ENCODE data around the gene EIF2A. TPM values are rescaled to one million over a fixed set of nuclear protein-coding genes. Genes with fewer than 3 reads are reported as not detected.

EIF2A gene
- total RNA-seq, 1 donor from 2014 or later = 80.9 TPM

- no peak overlapping the region for H3K4me3 ChIP-seq (ENCODE audit: low read depth, low read length)
- TF ChIP-seq, protein P1, sequence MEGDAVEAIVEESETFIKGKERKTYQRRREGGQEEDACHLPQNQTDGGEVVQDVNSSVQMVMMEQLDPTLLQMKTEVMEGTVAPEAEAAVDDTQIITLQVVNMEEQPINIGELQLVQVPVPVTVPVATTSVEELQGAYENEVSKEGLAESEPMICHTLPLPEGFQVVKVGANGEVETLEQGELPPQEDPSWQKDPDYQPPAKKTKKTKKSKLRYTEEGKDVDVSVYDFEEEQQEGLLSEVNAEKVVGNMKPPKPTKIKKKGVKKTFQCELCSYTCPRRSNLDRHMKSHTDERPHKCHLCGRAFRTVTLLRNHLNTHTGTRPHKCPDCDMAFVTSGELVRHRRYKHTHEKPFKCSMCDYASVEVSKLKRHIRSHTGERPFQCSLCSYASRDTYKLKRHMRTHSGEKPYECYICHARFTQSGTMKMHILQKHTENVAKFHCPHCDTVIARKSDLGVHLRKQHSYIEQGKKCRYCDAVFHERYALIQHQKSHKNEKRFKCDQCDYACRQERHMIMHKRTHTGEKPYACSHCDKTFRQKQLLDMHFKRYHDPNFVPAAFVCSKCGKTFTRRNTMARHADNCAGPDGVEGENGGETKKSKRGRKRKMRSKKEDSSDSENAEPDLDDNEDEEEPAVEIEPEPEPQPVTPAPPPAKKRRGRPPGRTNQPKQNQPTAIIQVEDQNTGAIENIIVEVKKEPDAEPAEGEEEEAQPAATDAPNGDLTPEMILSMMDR (conservative IDR thresholded peaks at IDR 0.05; ENCODE audit: low read depth, low read length) = no peak
- DNase-seq (ENCODE audit: low read depth) = no peak
Observed at GRCh38 chr3:150607267-150608065, 60.9 kb downstream of the EIF2A start.

DNA sequence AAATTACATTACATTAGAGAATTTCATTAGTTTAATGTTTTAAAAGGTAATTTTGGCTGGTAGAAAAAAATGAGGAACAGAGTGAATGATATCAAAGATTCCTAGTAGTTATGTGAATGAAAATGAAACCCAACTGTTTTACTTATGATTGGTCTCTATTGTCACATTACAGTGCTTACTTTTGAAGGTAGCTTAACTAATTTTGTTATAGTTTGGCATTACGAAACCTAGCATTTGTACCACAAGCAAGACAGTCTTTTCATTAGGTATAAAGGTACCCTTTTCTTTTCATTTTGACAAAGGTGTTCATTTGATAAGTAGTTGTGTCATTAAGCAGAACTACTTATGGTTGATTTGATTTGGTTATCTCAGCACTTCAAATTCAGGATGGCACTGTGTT, 63.4 kb downstream of the EIF2A start:
- no peak for DNase-seq (ENCODE audit: low read depth)
- H3K4me3 ChIP-seq (ENCODE audit: low read depth, low read length) = no peak overlapping the region
- TF ChIP-seq, protein P1 (conservative IDR thresholded peaks at IDR 0.05; ENCODE audit: low read depth, low read length) = no peak

GRCh38 chr3:150610785-150611184, 64.2 kb downstream of the EIF2A start:
- TF ChIP-seq, protein P1 (conservative IDR thresholded peaks at IDR 0.05; ENCODE audit: low read depth, low read length) = no peak
- H3K4me3 ChIP-seq (ENCODE audit: low read depth, low read length) = no peak overlapping the region
- no peak for DNase-seq (ENCODE audit: low read depth)

DNA sequence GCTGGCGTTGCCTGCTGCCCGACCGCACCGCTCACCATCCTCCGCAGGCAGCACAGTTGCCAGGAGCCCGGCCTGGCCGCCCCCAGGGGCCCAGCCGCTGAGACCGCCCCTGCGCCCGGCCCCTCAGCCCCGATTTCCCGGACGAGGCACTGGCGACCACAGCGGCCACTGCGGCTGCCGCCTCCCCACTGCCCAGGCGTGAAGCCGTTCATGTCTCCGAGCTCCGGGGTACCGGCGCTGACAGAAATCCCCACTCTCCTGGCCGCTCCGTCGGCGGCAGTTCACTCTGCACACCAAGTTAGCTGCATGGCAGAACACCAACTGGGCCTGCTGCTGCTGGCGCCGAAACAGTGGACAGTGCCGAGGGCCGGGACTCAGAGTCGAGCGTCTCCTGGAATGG, 65.1 kb downstream of the EIF2A start:
- DNase-seq (ENCODE audit: low read depth) = no peak
- H3K4me3 ChIP-seq (ENCODE audit: low read depth, low read length) = no peak overlapping the region
- TF ChIP-seq, protein P1 (conservative IDR thresholded peaks at IDR 0.05; ENCODE audit: low read depth, low read length) = no peak

- TF ChIP-seq, protein P1 (conservative IDR thresholded peaks at IDR 0.05; ENCODE audit: low read depth, low read length) = no peak
- no peak overlapping the region for H3K4me3 ChIP-seq (ENCODE audit: low read depth, low read length)
- no peak for DNase-seq (ENCODE audit: low read depth)
Observed at GRCh38 chr3:150612494-150612893, 65.9 kb downstream of the EIF2A start.

DNA sequence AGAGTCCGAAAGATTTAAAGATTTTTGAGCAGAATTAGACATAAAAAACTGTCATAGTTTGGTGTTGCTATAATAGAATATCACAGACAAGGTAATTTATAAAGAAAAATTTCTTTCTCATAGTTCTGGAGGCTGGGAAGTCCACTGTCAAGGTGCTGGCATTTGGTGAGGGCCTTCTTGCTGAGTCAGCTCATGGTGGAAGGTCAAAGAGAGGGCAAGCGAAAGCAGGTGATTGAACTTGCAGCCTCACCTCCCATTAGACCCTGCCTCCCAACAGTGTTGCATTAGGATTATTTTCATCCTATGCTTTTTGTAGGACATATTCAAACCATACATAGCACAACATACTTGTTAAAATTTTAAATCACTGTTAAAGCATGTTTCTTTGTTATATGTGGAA, 66.4 kb downstream of the EIF2A start:
- H3K4me3 ChIP-seq (ENCODE audit: low read depth, low read length) = no peak overlapping the region
- TF ChIP-seq, protein P1 (conservative IDR thresholded peaks at IDR 0.05; ENCODE audit: low read depth, low read length) = no peak
- no peak for DNase-seq (ENCODE audit: low read depth)

Data from epithelial cell of proximal tubule (primary cell).